ENCODE data around the gene P2RY8.

P2RY8 gene

DNA sequence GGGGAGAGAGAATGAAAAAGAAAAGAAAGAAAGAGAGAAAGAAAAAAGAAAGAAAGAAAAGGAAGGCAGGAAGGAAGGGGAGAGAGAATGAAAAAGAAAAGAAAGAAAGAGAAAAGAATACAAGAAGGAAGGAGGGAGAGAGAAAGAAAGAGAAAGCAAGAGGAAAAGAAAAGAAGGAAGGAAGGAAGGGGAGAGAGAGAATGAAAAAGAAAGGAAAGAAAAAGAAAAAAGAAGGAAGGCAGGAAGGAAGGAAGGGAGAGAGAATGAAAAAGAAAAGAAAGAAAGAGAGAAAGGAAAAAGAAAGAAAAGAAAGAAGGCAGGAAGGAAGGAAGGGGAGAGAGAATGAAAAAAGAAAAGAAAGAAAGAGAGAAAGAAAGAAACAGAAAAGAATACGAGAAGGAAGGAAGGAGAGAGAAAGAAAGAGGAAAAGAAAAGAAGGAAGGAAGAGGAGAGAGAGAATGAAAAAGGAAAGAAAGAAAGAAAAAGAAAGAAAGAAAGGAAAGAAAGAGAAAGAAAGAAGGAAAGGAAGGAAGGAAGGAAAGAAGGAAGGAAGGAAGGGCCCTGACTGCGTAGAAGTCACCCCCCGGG is 15.1 kb upstream of the P2RY8 start:
- TF ChIP-seq POLR2AphosphoS5 (IDR thresholded peaks at IDR 0.05; ENCODE audit: low read depth, low read length): no peak
- TF ChIP-seq SIN3A (IDR thresholded peaks at IDR 0.05; ENCODE audit: borderline replicate concordance, insufficient read depth, low read length): no peak
- TF ChIP-seq, protein P1, sequence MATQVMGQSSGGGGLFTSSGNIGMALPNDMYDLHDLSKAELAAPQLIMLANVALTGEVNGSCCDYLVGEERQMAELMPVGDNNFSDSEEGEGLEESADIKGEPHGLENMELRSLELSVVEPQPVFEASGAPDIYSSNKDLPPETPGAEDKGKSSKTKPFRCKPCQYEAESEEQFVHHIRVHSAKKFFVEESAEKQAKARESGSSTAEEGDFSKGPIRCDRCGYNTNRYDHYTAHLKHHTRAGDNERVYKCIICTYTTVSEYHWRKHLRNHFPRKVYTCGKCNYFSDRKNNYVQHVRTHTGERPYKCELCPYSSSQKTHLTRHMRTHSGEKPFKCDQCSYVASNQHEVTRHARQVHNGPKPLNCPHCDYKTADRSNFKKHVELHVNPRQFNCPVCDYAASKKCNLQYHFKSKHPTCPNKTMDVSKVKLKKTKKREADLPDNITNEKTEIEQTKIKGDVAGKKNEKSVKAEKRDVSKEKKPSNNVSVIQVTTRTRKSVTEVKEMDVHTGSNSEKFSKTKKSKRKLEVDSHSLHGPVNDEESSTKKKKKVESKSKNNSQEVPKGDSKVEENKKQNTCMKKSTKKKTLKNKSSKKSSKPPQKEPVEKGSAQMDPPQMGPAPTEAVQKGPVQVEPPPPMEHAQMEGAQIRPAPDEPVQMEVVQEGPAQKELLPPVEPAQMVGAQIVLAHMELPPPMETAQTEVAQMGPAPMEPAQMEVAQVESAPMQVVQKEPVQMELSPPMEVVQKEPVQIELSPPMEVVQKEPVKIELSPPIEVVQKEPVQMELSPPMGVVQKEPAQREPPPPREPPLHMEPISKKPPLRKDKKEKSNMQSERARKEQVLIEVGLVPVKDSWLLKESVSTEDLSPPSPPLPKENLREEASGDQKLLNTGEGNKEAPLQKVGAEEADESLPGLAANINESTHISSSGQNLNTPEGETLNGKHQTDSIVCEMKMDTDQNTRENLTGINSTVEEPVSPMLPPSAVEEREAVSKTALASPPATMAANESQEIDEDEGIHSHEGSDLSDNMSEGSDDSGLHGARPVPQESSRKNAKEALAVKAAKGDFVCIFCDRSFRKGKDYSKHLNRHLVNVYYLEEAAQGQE (IDR thresholded peaks at IDR 0.05; ENCODE audit: insufficient read depth in 1 of 2, low read depth in 2 of 2, low read length in 2 of 2): no peak
- no peak for TF ChIP-seq FOXP2 (optimal IDR thresholded peaks at IDR 0.05; ENCODE audit: borderline replicate concordance, extremely low read depth, extremely low read length, insufficient read depth)
- TF ChIP-seq TAF1 (IDR thresholded peaks at IDR 0.05; ENCODE audit: borderline replicate concordance, insufficient read depth, low read length): no peak

DNA sequence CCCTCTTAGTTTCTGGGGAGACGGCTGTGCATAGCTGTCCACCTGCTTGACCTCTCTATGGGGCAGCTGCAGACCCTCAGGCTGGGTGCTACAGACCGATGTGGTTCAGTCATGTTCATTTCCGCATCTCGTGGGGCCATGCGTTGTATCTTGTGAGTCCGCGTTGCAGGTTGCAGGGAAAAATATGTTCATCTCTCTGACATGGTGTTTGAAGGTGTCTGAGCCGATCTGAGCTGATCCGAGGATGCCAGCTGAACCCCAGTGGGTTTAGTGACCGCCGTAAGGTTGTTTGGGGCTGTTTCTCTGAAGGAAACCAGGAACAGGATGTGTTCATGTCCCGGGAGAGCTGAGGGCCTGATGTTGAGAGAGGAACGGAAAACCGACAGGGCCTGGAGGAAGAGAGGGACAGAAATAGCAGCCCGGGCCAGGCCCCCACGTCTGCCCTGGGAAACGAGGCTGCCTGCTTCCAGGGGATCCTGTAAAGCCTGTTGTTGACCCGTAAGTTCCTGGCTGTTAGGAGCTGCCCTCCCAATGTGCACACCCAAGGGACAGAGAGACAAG is 9.8 kb upstream of the P2RY8 start:
- TF ChIP-seq, protein P1 (IDR thresholded peaks at IDR 0.05; ENCODE audit: insufficient read depth in 1 of 2, low read depth in 2 of 2, low read length in 2 of 2): no peak
- TF ChIP-seq TAF1 (IDR thresholded peaks at IDR 0.05; ENCODE audit: borderline replicate concordance, insufficient read depth, low read length) (no peak), SIN3A (IDR thresholded peaks at IDR 0.05; ENCODE audit: borderline replicate concordance, insufficient read depth, low read length) (no peak), POLR2AphosphoS5 (IDR thresholded peaks at IDR 0.05; ENCODE audit: low read depth, low read length) (no peak), FOXP2 (optimal IDR thresholded peaks at IDR 0.05; ENCODE audit: borderline replicate concordance, extremely low read depth, extremely low read length, insufficient read depth) (no peak)

DNA sequence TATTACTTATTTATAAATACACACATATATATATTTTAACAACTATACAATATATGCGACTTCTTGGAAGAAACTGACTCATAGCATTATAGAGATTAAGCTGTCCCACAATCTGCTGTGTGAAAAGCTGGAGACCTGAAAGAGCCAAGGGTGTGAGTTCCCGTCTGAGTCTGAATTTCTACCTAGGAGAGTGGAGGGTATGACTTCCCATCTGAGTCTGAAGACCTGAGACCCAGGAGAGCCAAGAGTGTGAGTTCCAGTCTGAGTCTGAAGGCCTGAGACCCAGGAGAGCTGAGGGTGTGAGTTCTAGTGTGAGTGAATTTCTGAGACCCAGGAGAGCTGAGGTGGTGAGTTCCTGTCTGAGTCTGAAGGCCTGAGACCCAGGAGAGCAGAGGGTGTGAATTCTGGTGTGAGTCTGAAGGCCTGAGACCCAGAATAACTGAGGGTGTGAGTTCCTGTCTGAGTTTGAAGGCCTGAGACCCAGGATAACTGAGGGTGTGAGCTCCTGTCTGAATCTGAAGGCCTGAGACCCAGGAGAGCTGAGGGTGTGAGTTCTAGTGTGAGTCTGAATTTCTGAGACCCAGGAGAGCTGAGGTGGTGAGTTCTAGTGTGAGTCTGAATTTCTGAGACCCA is 8.9 kb upstream of the P2RY8 start:
- TF ChIP-seq TAF1 (IDR thresholded peaks at IDR 0.05; ENCODE audit: borderline replicate concordance, insufficient read depth, low read length) (no peak), FOXP2 (optimal IDR thresholded peaks at IDR 0.05; ENCODE audit: borderline replicate concordance, extremely low read depth, extremely low read length, insufficient read depth) (no peak), POLR2AphosphoS5 (IDR thresholded peaks at IDR 0.05; ENCODE audit: low read depth, low read length) (no peak), SIN3A (IDR thresholded peaks at IDR 0.05; ENCODE audit: borderline replicate concordance, insufficient read depth, low read length) (no peak)
- TF ChIP-seq, protein P1 (IDR thresholded peaks at IDR 0.05; ENCODE audit: insufficient read depth in 1 of 2, low read depth in 2 of 2, low read length in 2 of 2): no peak

DNA sequence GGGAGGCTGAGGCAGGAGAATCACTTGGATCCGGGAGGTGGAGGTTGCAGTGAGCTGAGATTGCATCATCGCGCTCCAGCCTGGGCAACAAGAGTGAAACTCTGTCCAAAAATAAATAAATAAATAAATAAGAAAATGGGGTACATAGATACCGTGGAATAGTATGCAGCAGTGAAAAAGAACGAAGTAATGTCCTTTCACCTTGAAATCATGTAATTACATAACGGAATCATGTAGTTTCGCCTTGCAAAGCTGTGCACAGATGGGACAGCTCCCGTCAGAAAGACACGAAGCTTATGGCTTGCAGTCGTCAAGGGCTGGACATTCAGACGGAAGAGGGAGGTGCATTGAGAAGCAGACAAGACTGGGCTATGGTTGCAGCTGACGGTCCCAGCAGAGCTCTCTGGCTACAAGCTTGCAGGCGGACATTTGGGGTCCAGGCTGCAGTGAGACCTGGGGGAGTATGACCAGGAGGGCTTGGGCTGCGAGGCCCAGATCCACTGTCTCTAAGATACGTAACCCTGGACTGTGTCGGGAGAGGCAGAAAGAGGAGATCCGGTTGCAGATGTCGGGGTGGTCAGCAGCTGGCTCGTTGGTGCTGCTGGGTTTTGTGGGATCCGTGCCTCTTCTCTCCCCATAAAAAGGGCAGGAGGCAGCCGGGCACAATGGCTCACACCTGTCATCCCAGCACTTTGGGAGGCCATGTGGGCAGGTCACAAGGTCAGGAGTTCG is 6.2 kb upstream of the P2RY8 start:
- TF ChIP-seq TAF1 (IDR thresholded peaks at IDR 0.05; ENCODE audit: borderline replicate concordance, insufficient read depth, low read length) (no peak), SIN3A (IDR thresholded peaks at IDR 0.05; ENCODE audit: borderline replicate concordance, insufficient read depth, low read length) (no peak), FOXP2 (optimal IDR thresholded peaks at IDR 0.05; ENCODE audit: borderline replicate concordance, extremely low read depth, extremely low read length, insufficient read depth) (no peak), POLR2AphosphoS5 (IDR thresholded peaks at IDR 0.05; ENCODE audit: low read depth, low read length) (no peak)
- TF ChIP-seq, protein P1 (IDR thresholded peaks at IDR 0.05; ENCODE audit: insufficient read depth in 1 of 2, low read depth in 2 of 2, low read length in 2 of 2): no peak
